ENCODE results near the gene PLCXD3.

DNA sequence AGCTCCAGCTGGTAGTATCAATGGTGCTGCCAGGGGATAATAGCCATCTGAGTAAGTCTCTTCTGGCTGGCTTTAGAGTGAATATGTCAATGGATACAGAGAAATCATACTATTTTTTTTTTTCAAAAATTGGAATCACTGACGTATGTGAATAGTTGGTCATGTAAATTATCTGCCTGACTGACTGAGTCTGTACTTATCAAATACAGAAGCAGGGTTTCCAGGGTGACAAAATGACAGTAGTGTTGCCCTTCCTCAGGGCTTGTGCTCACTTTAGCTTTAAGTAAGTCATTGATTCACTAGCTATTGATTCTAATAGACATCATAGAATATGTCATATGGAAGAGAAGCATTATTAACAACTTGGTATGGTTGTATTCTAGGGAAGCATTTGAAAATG is 171.1 kb downstream of the PLCXD3 start:
- TF ChIP-seq, protein P1, sequence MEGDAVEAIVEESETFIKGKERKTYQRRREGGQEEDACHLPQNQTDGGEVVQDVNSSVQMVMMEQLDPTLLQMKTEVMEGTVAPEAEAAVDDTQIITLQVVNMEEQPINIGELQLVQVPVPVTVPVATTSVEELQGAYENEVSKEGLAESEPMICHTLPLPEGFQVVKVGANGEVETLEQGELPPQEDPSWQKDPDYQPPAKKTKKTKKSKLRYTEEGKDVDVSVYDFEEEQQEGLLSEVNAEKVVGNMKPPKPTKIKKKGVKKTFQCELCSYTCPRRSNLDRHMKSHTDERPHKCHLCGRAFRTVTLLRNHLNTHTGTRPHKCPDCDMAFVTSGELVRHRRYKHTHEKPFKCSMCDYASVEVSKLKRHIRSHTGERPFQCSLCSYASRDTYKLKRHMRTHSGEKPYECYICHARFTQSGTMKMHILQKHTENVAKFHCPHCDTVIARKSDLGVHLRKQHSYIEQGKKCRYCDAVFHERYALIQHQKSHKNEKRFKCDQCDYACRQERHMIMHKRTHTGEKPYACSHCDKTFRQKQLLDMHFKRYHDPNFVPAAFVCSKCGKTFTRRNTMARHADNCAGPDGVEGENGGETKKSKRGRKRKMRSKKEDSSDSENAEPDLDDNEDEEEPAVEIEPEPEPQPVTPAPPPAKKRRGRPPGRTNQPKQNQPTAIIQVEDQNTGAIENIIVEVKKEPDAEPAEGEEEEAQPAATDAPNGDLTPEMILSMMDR (IDR thresholded peaks at IDR 0.05): no peak
- no peak for TF ChIP-seq POLR2A (IDR thresholded peaks at IDR 0.05)
